Suprapubic skin (tissue), 4 donors: ENCODE results near the gene TMEM263. TPM values are rescaled to one million over a fixed set of nuclear protein-coding genes. Genes with fewer than 3 reads are reported as not detected.

Source experiments
- DNase-seq, 2 donors: peaks; one replicate each; pipeline ENCODE4 v3.0.0-alpha.2; 2019; ENCODE audit warnings: low spot score in 2 of 2
- H3K27ac ChIP-seq: fragments of 200-600 bp; sonication (generic); one replicate; pipeline ENCODE4 v1.5.1; 2019
- H3K27me3 ChIP-seq: fragments of 200-600 bp; sonication (generic); one replicate; pipeline ENCODE4 v1.5.1; 2019
- H3K36me3 ChIP-seq: fragments of 200-600 bp; sonication (generic); one replicate; pipeline ENCODE4 v1.5.1; 2019
- H3K4me1 ChIP-seq: fragments of 200-600 bp; sonication (generic); one replicate; pipeline ENCODE4 v1.5.1; 2019
- H3K4me3 ChIP-seq: fragments of 200-600 bp; sonication (generic); one replicate; pipeline ENCODE4 v1.5.1; 2019; ENCODE audit warnings: mild to moderate bottlenecking
- H3K9me3 ChIP-seq: fragments of 200-600 bp; sonication (generic); one replicate; pipeline ENCODE4 v1.5.1; 2019
- CTCF ChIP-seq, 2 donors: fragments of 200-600 bp in 1 of 2; fragments of 450-650 bp in 1 of 2; sonication (generic) in 1 of 2; IDR thresholded peaks; one replicate each; pipeline ENCODE4 v1.5.1; 2016 to 2019; ENCODE audit warnings: antibody characterized with exemption in 2 of 2, mild to moderate bottlenecking in 1 of 2, moderate library complexity in 1 of 2
- EP300 ChIP-seq: sonication (generic); formaldehyde crosslinking; IDR thresholded peaks from one replicate; pipeline ENCODE4 v1.6.1; 2017; ENCODE audit warnings: antibody characterized with exemption
- POLR2A ChIP-seq, 2 donors: fragments of 450-650 bp; IDR thresholded peaks; one replicate each; pipeline ENCODE4 v1.6.1; 2017; ENCODE audit warnings: antibody characterized with exemption in 2 of 2, mild to moderate bottlenecking in 2 of 2, moderate library complexity in 2 of 2
- POLR2AphosphoS5 ChIP-seq, 3 donors: sonication (generic); formaldehyde crosslinking; IDR thresholded peaks; one replicate each; pipeline ENCODE4 v1.6.1; 2017; ENCODE audit warnings: antibody characterized with exemption in 3 of 3
- WGBS: methylation state at CpG from one replicate; pipeline ENCODE4 v1.1.5; 2018; 5-methylcytosine and 5-hydroxymethylcytosine counted together
- total RNA-seq, 4 donors: library from RNA; depleted of rRNA; stranded (reverse); fragments of >200 nt; gene quantifications; one replicate each; pipeline ENCODE4 v1.1.0, GENCODE V29; 2016

TMEM263 gene
- total RNA-seq, 4 donors from 2014 or later: 6.5 to 13.3 (median 11.9) TPM

DNA sequence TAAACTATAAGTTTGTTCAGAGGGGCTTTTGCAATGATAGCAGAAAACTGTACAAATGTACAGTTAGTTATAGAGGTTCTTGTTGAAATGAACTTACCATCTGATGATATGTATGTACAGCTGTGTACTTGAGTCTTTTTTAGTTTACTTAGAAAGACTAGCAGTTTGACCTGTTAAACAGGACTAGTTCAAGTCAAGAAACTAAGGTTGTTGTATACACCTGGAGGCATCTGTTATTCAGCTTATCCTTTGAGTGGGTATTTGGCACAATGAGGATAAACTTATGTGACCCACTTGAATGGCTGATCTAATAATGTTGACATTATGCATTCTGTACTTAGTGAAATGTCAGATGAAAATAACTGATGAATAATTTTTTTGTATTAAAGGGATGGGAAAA is 17.8 kb downstream of the TMEM263 start:
- Histone ChIP-seq H3K4me3 (no peak overlapping the region), H3K9me3 (no peaks in the 10 kb centered on the region), H3K27me3 (no peaks in the 10 kb centered on the region), H3K27ac (no peak overlapping the region), H3K4me1 (peaks cover 16% of the 10 kb centered on the region), H3K36me3 (peaks cover 14% of the 10 kb centered on the region)
- no peak for TF ChIP-seq CTCF (IDR thresholded peaks at IDR 0.05)
- no peak for TF ChIP-seq EP300
- no peak for TF ChIP-seq POLR2AphosphoS5 (IDR thresholded peaks at IDR 0.05)
- no peak for TF ChIP-seq POLR2A (IDR thresholded peaks at IDR 0.05)
- no peak for DNase-seq

- no peak overlapping the region for H3K4me3 ChIP-seq
- no peak for DNase-seq
- peaks cover 11% of the 10 kb centered on the region for H3K36me3 ChIP-seq
- no peaks in the 10 kb centered on the region for H3K9me3 ChIP-seq
- H3K4me1 ChIP-seq: peaks cover 17% of the 10 kb centered on the region
- 88% methylated on average over 3 of the region's 3 CpGs for WGBS
- no peaks in the 10 kb centered on the region for H3K27me3 ChIP-seq
- TF ChIP-seq EP300: no peak
- no peak for TF ChIP-seq CTCF (IDR thresholded peaks at IDR 0.05)
- TF ChIP-seq POLR2AphosphoS5 (IDR thresholded peaks at IDR 0.05): no peak
- TF ChIP-seq POLR2A (IDR thresholded peaks at IDR 0.05): no peak
- no peak overlapping the region for H3K27ac ChIP-seq
Measured at GRCh38 chr12:106974511-106974910, 18.8 kb downstream of the TMEM263 start.

DNA sequence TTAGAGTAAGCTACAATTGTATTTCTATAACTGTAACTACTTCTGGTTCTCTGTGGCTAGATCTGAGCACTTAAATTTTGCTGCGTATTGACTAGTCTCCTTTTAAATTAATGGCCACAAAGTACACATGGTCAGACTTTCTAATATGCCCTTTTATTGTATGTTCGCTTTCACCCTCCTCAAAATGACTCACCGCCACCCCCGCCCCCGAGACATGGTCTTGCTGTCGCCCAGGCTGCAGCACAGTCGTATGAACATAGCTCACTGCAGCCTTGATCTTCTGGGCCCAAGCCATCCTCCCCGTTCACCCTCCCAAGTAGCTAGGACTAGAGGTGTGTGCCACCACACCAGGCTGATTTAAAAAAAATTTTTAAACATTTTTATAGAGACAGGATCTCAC is 19.4 kb downstream of the TMEM263 start:
- Histone ChIP-seq H3K4me3 (no peak overlapping the region), H3K9me3 (no peaks in the 10 kb centered on the region), H3K27ac (no peak overlapping the region), H3K36me3 (peaks cover 11% of the 10 kb centered on the region), H3K4me1 (peaks cover 17% of the 10 kb centered on the region), H3K27me3 (no peaks in the 10 kb centered on the region)
- WGBS: 95% methylated on average over 8 of the region's 8 CpGs
- DNase-seq: no peak
- no peak for TF ChIP-seq CTCF (IDR thresholded peaks at IDR 0.05)
- no peak for TF ChIP-seq POLR2AphosphoS5 (IDR thresholded peaks at IDR 0.05)
- TF ChIP-seq POLR2A (IDR thresholded peaks at IDR 0.05): no peak
- TF ChIP-seq EP300: no peak

- TF ChIP-seq CTCF (IDR thresholded peaks at IDR 0.05): no peak
- no peak for TF ChIP-seq POLR2AphosphoS5 (IDR thresholded peaks at IDR 0.05)
- no peak for TF ChIP-seq EP300
- TF ChIP-seq POLR2A (IDR thresholded peaks at IDR 0.05): no peak
- Histone ChIP-seq H3K9me3 (no peaks in the 10 kb centered on the region), H3K4me3 (no peak overlapping the region), H3K4me1 (peaks cover 17% of the 10 kb centered on the region), H3K36me3 (peaks cover 6% of the 10 kb centered on the region), H3K27me3 (no peaks in the 10 kb centered on the region), H3K27ac (no peak overlapping the region)
- DNase-seq: no peak
- 87% methylated on average over 3 of the region's 3 CpGs for WGBS
Measured at GRCh38 chr12:106975993-106976658, 20.4 kb downstream of the TMEM263 start.

DNA sequence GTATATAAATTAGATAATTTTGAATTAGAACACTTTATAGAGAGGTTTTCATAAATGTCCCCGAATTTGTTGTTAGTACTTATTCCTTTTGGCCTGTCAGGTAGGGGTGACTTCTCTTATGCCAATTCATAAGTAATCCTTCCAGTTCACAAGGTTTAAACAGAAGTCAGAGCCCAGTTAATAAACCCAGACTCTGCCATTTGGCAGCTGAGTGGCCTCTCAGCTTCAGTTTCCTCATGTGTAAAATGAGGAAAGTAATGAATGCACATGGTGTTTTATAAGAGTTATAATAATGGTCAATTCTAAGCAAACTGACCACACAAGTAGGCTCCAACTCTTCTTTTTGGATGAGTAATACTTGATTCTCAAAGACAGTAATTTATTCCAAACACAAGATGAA is 21.0 kb downstream of the TMEM263 start:
- Histone ChIP-seq H3K4me1 (peaks cover 20% of the 10 kb centered on the region), H3K27me3 (no peaks in the 10 kb centered on the region), H3K27ac (no peak overlapping the region), H3K36me3 (peaks cover under 1% of the 10 kb centered on the region), H3K4me3 (no peak overlapping the region), H3K9me3 (no peaks in the 10 kb centered on the region)
- TF ChIP-seq POLR2A (IDR thresholded peaks at IDR 0.05): no peak
- TF ChIP-seq POLR2AphosphoS5 (IDR thresholded peaks at IDR 0.05): no peak
- TF ChIP-seq EP300: no peak
- no peak for TF ChIP-seq CTCF (IDR thresholded peaks at IDR 0.05)
- 81% methylated on average over 1 of the region's 1 CpG for WGBS
- no peak for DNase-seq
